K562 (cell line): ENCODE measurements around the gene C9orf50. TPM values are rescaled to one million over a fixed set of nuclear protein-coding genes. Genes with fewer than 3 reads are reported as not detected.
A peak's percentile ranks its signal among the peaks of the same experiment; 100 is the strongest.

ENCODE experiments used
- ATF1 ChIP-seq, 2 experiments: fragments of 450-650 bp in 1 of 2; IDR thresholded peaks; 2 replicates each; pipeline ENCODE4 v1.6.1; 2016; ENCODE audit warnings: missing compliant biosample characterization in 1 of 2, missing genetic modification characterization in 1 of 2
- ETV1 ChIP-seq: fragments of 450-650 bp; conservative IDR thresholded peaks from 2 replicates; pipeline ENCODE4 v1.6.1; 2016; ENCODE audit warnings: missing genetic modification characterization, control low read depth, low read depth, missing compliant biosample characterization
- EZH2 ChIP-seq: IDR thresholded peaks from 2 replicates; pipeline ENCODE4 v1.6.1; 2012; ENCODE audit warnings: low read depth, mild to moderate bottlenecking, inconsistent platforms, low read length, borderline replicate concordance
- KDM5B ChIP-seq: fragments of 200-600 bp; sonication (generic); IDR thresholded peaks from 2 replicates; pipeline ENCODE4 v1.6.1; 2012; ENCODE audit warnings: low read depth, mild to moderate bottlenecking, moderate library complexity, low read length, control low read depth, inconsistent platforms; ENCODE audit not compliant: insufficient replicate concordance
- KLF13 ChIP-seq: fragments of 450-650 bp; IDR thresholded peaks from 2 replicates; pipeline ENCODE4 v1.6.1; 2016; ENCODE audit warnings: missing genetic modification characterization, low read depth, mild to moderate bottlenecking, missing compliant biosample characterization, moderate library complexity, borderline replicate concordance
- MCM5 ChIP-seq: fragments of 450-650 bp; IDR thresholded peaks from 2 replicates; pipeline ENCODE4 v1.6.1; 2016; ENCODE audit warnings: low read depth
- MIER1 ChIP-seq: fragments of 450-650 bp; IDR thresholded peaks from 2 replicates; pipeline ENCODE4 v1.6.1; 2016; ENCODE audit warnings: antibody characterized with exemption, mild to moderate bottlenecking, low read depth
- PHF8 ChIP-seq: fragments of 200-600 bp; sonication (generic); IDR thresholded peaks from 2 replicates; pipeline ENCODE4 v1.6.1; 2012; ENCODE audit warnings: mixed run types, mild to moderate bottlenecking, inconsistent platforms, low read length, moderate library complexity, borderline replicate concordance
- PTBP1 ChIP-seq: fragments of 200-400 bp; formaldehyde crosslinking; IDR thresholded peaks from 2 replicates; pipeline ENCODE4 v1.6.1; 2017; ENCODE audit warnings: low read depth, low read length
- RERE ChIP-seq: sonication (generic); formaldehyde crosslinking; IDR thresholded peaks from 2 replicates; pipeline ENCODE4 v1.8.0; 2023; ENCODE audit warnings: missing genetic modification reagents, mild to moderate bottlenecking, borderline replicate concordance
- SP2 ChIP-seq: IDR thresholded peaks from 2 replicates; pipeline ENCODE4 v1.6.1; 2011; ENCODE audit warnings: mild to moderate bottlenecking, low read depth, low read length, moderate library complexity; ENCODE audit not compliant: poor library complexity, severe bottlenecking; ENCODE audit errors: extremely low read depth
- TCFL5 ChIP-seq: fragments of 250-450 bp; sonication (Bioruptor Pico); conservative IDR thresholded peaks from 2 replicates; pipeline ENCODE4 v1.6.1; 2021; ENCODE audit warnings: mild to moderate bottlenecking, moderate library complexity, matching md5 sums
- TOE1 ChIP-seq, 2 experiments: fragments of 450-650 bp in 1 of 2; sonication (generic) in 1 of 2; formaldehyde crosslinking in 1 of 2; IDR thresholded peaks; 2 replicates each; pipeline versions ENCODE4 v1.7.1 to v1.8.0; 2016 to 2022; ENCODE audit warnings: borderline replicate concordance in 2 of 2, mild to moderate bottlenecking in 2 of 2, antibody characterized with exemption in 1 of 2, inconsistent platforms in 1 of 2, low read depth in 1 of 2, missing genetic modification reagents in 1 of 2, moderate library complexity in 1 of 2
- TRIM24 ChIP-seq, 2 experiments: fragments of 450-650 bp; IDR thresholded peaks; 2 replicates each; pipeline ENCODE4 v1.6.1; 2016
- ZFP1 ChIP-seq: fragments of 450-650 bp; formaldehyde crosslinking; IDR thresholded peaks from 2 replicates; pipeline ENCODE4 v1.4.0; 2020; ENCODE audit warnings: mild to moderate bottlenecking, mixed read lengths
- ZNF134 ChIP-seq: fragments of 250-450 bp; sonication (Bioruptor Pico); conservative IDR thresholded peaks from 2 replicates; pipeline ENCODE4 v1.4.0; 2020
- ZNF212 ChIP-seq: fragments of 450-650 bp; formaldehyde crosslinking; IDR thresholded peaks from 2 replicates; pipeline ENCODE4 v1.4.0; 2020; ENCODE audit warnings: mild to moderate bottlenecking
- ZNF217 ChIP-seq: sonication (generic); formaldehyde crosslinking; IDR thresholded peaks from 2 replicates; pipeline ENCODE4 v1.8.0; 2022; ENCODE audit warnings: mild to moderate bottlenecking, missing genetic modification reagents
- polyA plus RNA-seq, 8 experiments: library from polyadenylated mRNA; depleted of rRNA in 4 of 8; stranded (reverse) in 5 of 8; unstranded in 3 of 8; fragments of >200 nt; fragmentation: Nextera tagmentation in 2 of 8; fragmentation: Illumina TruSeq in 1 of 8; extraction: Ambion mirVana in 2 of 8; extraction: Trizol in 1 of 8; gene quantifications; 2 replicates each; pipeline versions ENCODE4 v1.2.1 to v1.2.3, GENCODE V29; 2011 to 2014; ENCODE audit warnings: inconsistent platforms in 1 of 8, missing spikeins in 1 of 8
- total RNA-seq, 7 experiments: library from RNA; depleted of rRNA in 6 of 7; stranded (reverse); fragments of >200 nt in 6 of 7; fragmentation: Illumina TruSeq in 2 of 7; extraction: Trizol in 2 of 7; gene quantifications; 2 replicates each; pipeline versions ENCODE4 v1.2.1 to v1.2.3, GENCODE V29; 2011 to 2021; ENCODE audit warnings: low replicate concordance in 1 of 7
- TF ChIP-seq, protein P1 (sequence below), 2 experiments: IDR thresholded peaks in 1 of 2; conservative IDR thresholded peaks in 1 of 2; 2 replicates each; pipeline ENCODE4 v1.6.1; 2016; ENCODE audit warnings: low read depth in 2 of 2, mild to moderate bottlenecking in 1 of 2, missing compliant biosample characterization in 1 of 2, missing genetic modification characterization in 1 of 2, moderate library complexity in 1 of 2

Gene C9orf50
- total and polyA plus RNA-seq, 9 of the 15 experiments (the other 6 are each of a cell fraction or from before 2014, with no cell fraction given) = not detected

- TF ChIP-seq TCFL5 (CRISPR knock-in tag) (peak; percentile 77; the same call in 1 of the 2 replicates), ZNF134 (CRISPR knock-in tag) (peak; percentile 59; the same call in 1 of the 2 replicates), RERE (no peak), PHF8 (no peak), ZNF217 (CRISPR knock-in tag) (no peak), KDM5B (no peak), EZH2 (no peak), SP2 (no peak), MCM5 (no peak), ATF1 (CRISPR knock-in tag; IDR thresholded peaks at IDR 0.05) (no peak), ATF1 (tag; IDR thresholded peaks at IDR 0.05) (peak; percentile 48), PTBP1 (no peak), ETV1 (peak; percentile 96), TOE1 (IDR thresholded peaks at IDR 0.05; ENCODE audit: borderline replicate concordance) (peak; percentile 19; the same call in 1 of the 2 replicates), TOE1 (CRISPR knock-in tag; IDR thresholded peaks at IDR 0.05; ENCODE audit: borderline replicate concordance, low read depth) (no peak), KLF13 (tag) (peak; percentile 70; the same call in 1 of the 2 replicates), TRIM24 (IDR thresholded peaks at IDR 0.05) (peak; percentile 83 to 88), ZNF212 (CRISPR knock-in tag) (no peak), ZFP1 (CRISPR knock-in tag) (0 out of 2 replicates have a peak, but pooled peaks have one; percentile 59), MIER1 (no peak; the same call in 1 of the 2 replicates)
- TF ChIP-seq, protein P1, sequence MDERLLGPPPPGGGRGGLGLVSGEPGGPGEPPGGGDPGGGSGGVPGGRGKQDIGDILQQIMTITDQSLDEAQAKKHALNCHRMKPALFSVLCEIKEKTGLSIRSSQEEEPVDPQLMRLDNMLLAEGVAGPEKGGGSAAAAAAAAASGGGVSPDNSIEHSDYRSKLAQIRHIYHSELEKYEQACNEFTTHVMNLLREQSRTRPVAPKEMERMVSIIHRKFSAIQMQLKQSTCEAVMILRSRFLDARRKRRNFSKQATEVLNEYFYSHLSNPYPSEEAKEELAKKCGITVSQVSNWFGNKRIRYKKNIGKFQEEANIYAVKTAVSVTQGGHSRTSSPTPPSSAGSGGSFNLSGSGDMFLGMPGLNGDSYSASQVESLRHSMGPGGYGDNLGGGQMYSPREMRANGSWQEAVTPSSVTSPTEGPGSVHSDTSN (CRISPR knock-in tag; IDR thresholded peaks at IDR 0.05; ENCODE audit: low read depth) = no peak
- TF ChIP-seq, protein P1 (tag; conservative IDR thresholded peaks at IDR 0.05; ENCODE audit: low read depth) = peak; percentile 63
These were observed 24.9 kb downstream of the C9orf50 start (continued) for GRCh38 chr9:129595903-129596540.
